ENCODE data around the gene GALNT2. TPM values are rescaled to one million over a fixed set of nuclear protein-coding genes. Genes with fewer than 3 reads are reported as not detected.

GALNT2 gene
- total and polyA plus RNA-seq, 10 of the 15 experiments (the other 5 are each of a cell fraction or from before 2014, with no cell fraction given) = 0.52 to 27.7 (median 16.3) TPM

GRCh38 chr1:230145953-230146476, 79.0 kb downstream of the GALNT2 start:
- H3K27ac ChIP-seq (ENCODE audit: control insufficient read depth, insufficient read depth) = peak overlapping the region; percentile 53
- RAD21 ChIA-PET (ENCODE audit: unreplicated experiment) = interaction anchor here (0.6 to 3.9 kb wide), 9 partner anchors 9 to 430 kb away, joined by 3 to 20 read pairs (median 5); no protein-coding TSS in a partner anchor
- POLR2A ChIA-PET = interaction anchor here (0.7 to 2.0 kb wide), 9 partner anchors 12 to 80 kb away, joined by 3 to 7 read pairs (median 4); partner anchors contain the start of gene GALNT2
- H3K4me2 ChIP-seq (ENCODE audit: control insufficient read depth, insufficient read depth) = peak overlapping the region; percentile 78
- CTCF ChIA-PET = interaction anchor here (0.6 to 2.8 kb wide), 9 partner anchors 12 to 284 kb away, joined by 3 to 18 read pairs (median 5); no protein-coding TSS in a partner anchor
- H3K36me3 ChIP-seq (ENCODE audit: control insufficient read depth in 2 of 2, insufficient read depth in 2 of 2, low read length in 1 of 2) = no peaks in the 10 kb centered on the region; a peak in 1 of 4 replicates
- FAIRE-seq = peak; percentile 84
- BruUV-seq (replicated peaks) = no TSS peak
- H3K4me1 ChIP-seq (ENCODE audit: control insufficient read depth, insufficient read depth, low read length) = peaks cover 42% of the 10 kb centered on the region
- DNase-seq (ENCODE audit: low read depth, low spot score) = no peak
- H3K79me2 ChIP-seq (ENCODE audit: control insufficient read depth, insufficient read depth, low read length) = peaks cover 15% of the 10 kb centered on the region
- H3K4me3 ChIP-seq = peak overlapping the region; percentile 18; the same call in 1 of the 2 replicates
- no peaks in the 10 kb centered on the region for H3K27me3 ChIP-seq (replicated peaks in 1 of 2; ENCODE audit: control insufficient read depth in 2 of 2, insufficient read depth in 2 of 2, low read length in 1 of 2)
- peak overlapping the region; percentile 24 for H2AFZ ChIP-seq (ENCODE audit: control insufficient read depth, low read depth, low read length)
- SMC1A ChIA-PET (ENCODE audit: uncharacterized antibody, unreplicated experiment) = interaction anchor here (0.8 to 3.4 kb wide), 17 partner anchors 9 to 76 kb away, joined by 3 to 22 read pairs (median 4); no protein-coding TSS in a partner anchor
- intact Hi-C loops (cut with micrococcal nuclease; ENCODE audit: unreplicated experiment) (no loop called here), in situ Hi-C loops (cut with MboI) (no loop called here)
- peak; percentile 51 for ATAC-seq
- WGBS (ENCODE audit: insufficient coverage, insufficient replicate concordance, low lambda C conversion rate, missing lambda C conversion rate) = 16% methylated on average over 7 of the region's 7 CpGs
- 0 out of 2 replicates have a peak overlapping the region, but pooled peaks have one; percentile 16 for H3K9ac ChIP-seq (ENCODE audit: control insufficient read depth, insufficient read depth, low read length)
- H3K9me3 ChIP-seq (replicated peaks; ENCODE audit: control insufficient read depth, insufficient read depth, low read length) = no peaks in the 10 kb centered on the region
- no peaks in the 10 kb centered on the region for H4K20me1 ChIP-seq (ENCODE audit: control insufficient read depth, insufficient read depth)
- TF ChIP-seq PRDM15 (CRISPR knock-in tag; IDR thresholded peaks at IDR 0.05) (no peak), NFYA (IDR thresholded peaks at IDR 0.05; ENCODE audit: borderline replicate concordance, low read depth, low read length) (no peak), STAT3 (IDR thresholded peaks at IDR 0.05; ENCODE audit: low read depth, low read length) (no peak), YY1 (IDR thresholded peaks at IDR 0.05; ENCODE audit: low read depth, low read length) (no peak), RAD51 (IDR thresholded peaks at IDR 0.05) (peak; percentile 11; the same call in 1 of the 2 replicates), E4F1 (IDR thresholded peaks at IDR 0.05; ENCODE audit: borderline replicate concordance, partially characterized antibody) (peak; percentile 13), SPI1 (IDR thresholded peaks at IDR 0.05; ENCODE audit: borderline replicate concordance, insufficient read depth, low read depth, low read length) (peak; percentile 71; the same call in 1 of the 2 replicates), EP300 (IDR thresholded peaks at IDR 0.05; ENCODE audit: borderline replicate concordance in 1 of 2, control insufficient read depth in 1 of 2, low read depth in 2 of 2, low read length in 2 of 2) (no peak), RUNX3 (IDR thresholded peaks at IDR 0.05; ENCODE audit: low read length) (peak; percentile 28; the same call in 1 of the 2 replicates), NBN (IDR thresholded peaks at IDR 0.05) (peak; percentile 50; the same call in 1 of the 2 replicates), SIN3A (IDR thresholded peaks at IDR 0.05; ENCODE audit: low read depth, low read length) (no peak), REST (IDR thresholded peaks at IDR 0.05; ENCODE audit: low read depth, low read length) (no peak)
